ENCODE measurements around the gene SLBP. TPM values are rescaled to one million over a fixed set of nuclear protein-coding genes. Genes with fewer than 3 reads are reported as not detected.
A peak's percentile ranks its signal among the peaks of the same experiment; 100 is the strongest.

SLBP gene
- total RNA-seq, 2 experiments from 2014 or later: 115 to 117 TPM

DNA sequence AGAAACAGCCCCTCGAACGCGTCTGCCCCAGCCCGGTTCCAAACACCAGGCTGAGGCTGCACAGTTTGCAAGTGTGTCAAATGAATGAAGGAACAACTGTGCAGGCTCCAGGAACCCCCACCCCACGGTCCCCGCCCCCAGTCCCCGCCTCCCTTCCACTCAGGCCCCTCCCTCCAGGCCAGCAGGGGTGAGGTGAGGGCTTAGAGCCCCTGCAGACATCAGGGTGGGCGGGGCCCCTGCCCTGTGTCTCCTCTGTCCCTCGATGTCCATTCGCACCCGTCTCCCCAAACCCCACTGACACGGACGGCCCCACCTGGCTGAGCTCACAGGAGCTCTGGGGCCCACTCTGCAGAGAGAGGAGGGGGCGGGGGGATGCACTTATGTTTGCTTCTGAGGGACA, 37.7 kb upstream of the SLBP start:
- H3K27ac Mint-ChIP-seq: no peak overlapping the region
- no peak overlapping the region for H3K4me3 Mint-ChIP-seq
- peaks cover 2% of the 10 kb centered on the region for H3K36me3 Mint-ChIP-seq (ENCODE audit: low read depth)
- no peak for DNase-seq
- H3K9me3 Mint-ChIP-seq: no peaks in the 10 kb centered on the region
- CTCF ChIA-PET: interaction anchor here (7.6 kb wide), 1 partner anchor 59 kb away, joined by 139 read pairs; no protein-coding TSS in a partner anchor
- intact Hi-C loops (cut with micrococcal nuclease): no loop called here
- ATAC-seq: no peak
- TF ChIP-seq, protein P1, sequence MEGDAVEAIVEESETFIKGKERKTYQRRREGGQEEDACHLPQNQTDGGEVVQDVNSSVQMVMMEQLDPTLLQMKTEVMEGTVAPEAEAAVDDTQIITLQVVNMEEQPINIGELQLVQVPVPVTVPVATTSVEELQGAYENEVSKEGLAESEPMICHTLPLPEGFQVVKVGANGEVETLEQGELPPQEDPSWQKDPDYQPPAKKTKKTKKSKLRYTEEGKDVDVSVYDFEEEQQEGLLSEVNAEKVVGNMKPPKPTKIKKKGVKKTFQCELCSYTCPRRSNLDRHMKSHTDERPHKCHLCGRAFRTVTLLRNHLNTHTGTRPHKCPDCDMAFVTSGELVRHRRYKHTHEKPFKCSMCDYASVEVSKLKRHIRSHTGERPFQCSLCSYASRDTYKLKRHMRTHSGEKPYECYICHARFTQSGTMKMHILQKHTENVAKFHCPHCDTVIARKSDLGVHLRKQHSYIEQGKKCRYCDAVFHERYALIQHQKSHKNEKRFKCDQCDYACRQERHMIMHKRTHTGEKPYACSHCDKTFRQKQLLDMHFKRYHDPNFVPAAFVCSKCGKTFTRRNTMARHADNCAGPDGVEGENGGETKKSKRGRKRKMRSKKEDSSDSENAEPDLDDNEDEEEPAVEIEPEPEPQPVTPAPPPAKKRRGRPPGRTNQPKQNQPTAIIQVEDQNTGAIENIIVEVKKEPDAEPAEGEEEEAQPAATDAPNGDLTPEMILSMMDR (IDR thresholded peaks at IDR 0.05): no peak
- POLR2A ChIA-PET: no interaction called here
- H3K27me3 Mint-ChIP-seq: peaks cover 4% of the 10 kb centered on the region
- H3K4me1 Mint-ChIP-seq (ENCODE audit: low read depth): peaks cover 4% of the 10 kb centered on the region

DNA sequence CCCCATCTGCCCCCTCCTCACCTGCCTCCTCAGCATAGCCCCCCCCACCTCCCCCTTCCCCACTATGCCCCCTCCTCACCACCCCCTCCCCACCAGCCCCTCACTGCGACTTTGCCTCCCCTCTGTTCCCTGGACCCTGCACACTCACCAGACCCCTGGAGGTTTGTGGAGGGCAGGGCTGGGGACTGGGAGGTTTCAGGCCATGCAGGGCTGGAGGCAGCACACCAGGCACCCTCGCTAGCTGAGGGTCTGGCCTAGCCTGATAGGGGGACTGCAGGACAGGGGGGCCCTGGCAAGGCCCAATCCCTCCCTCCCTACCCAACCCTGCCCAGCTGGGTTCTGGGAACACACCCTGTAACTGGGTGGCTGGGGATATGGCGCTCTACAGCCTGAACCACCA, 37.3 kb upstream of the SLBP start:
- DNase-seq (no peak), ATAC-seq (no peak)
- TF ChIP-seq, protein P1 (IDR thresholded peaks at IDR 0.05): no peak
- no peak overlapping the region for H3K4me3 Mint-ChIP-seq
- CTCF ChIA-PET: interaction anchor here (1.6 to 7.6 kb wide), 3 partner anchors 23 to 150 kb away, joined by 8 to 139 read pairs (median 28); no protein-coding TSS in a partner anchor
- peaks cover 4% of the 10 kb centered on the region for H3K4me1 Mint-ChIP-seq (ENCODE audit: low read depth)
- H3K9me3 Mint-ChIP-seq: no peaks in the 10 kb centered on the region
- POLR2A ChIA-PET: no interaction called here
- peaks cover 4% of the 10 kb centered on the region for H3K36me3 Mint-ChIP-seq (ENCODE audit: low read depth)
- H3K27ac Mint-ChIP-seq: no peak overlapping the region
- intact Hi-C loops (cut with micrococcal nuclease): no loop called here
- peaks cover 4% of the 10 kb centered on the region for H3K27me3 Mint-ChIP-seq

DNA sequence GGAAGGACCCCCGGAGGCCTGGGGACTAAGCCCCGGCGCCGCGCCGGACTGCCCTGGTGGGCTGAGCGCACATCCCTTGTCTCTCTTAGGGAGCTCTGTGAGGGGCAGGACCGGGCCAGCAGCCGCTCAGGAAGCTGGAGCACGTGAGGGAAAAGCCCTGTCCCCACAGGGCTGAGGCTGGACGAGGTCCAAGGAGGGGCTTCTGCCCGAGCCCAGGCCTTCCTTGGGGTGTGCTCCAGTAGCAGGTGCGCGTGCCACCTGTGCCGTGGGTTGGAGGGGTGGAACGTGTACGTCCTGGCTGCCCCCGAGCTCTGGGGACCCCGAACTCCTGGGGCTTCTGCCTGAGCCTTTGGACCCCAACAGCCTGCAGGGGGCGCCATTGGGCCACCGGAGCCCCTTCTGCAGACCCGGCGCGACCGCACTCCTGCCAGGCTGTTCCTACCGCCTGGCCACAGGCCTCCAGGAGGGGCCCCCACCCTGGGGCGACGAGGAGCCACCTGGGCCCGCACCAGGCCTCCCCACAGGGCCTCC, 36.4 kb upstream of the SLBP start:
- intact Hi-C loops (cut with micrococcal nuclease): no loop called here
- ATAC-seq: peak; percentile 63

DNA sequence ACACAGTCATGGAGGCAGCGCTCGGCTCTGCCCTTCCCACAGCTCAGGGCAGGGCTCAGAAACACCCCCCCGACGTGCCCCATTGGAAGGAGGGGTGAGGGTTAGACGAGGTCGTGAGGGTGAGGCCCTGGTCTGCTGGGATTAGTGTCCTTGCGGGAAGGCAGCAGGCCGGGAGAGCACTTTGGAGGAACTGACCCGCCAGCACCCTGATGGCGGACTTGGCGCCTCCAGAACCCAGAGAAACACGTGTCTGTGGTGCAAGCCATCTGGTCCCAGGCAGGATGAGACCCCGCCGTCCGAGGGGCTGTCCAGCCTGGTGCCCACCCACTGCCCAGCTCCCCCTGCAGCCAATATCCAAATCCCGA, 35.5 kb upstream of the SLBP start:
- ChIA-PET CTCF (interaction anchor here (0.6 to 7.6 kb wide), 15 partner anchors 14 to 491 kb away, joined by 3 to 139 read pairs (median 5); partner anchors contain the start of genes TACC3 and TMEM129), POLR2A (interaction anchor here (0.8 to 2.7 kb wide), 6 partner anchors 10 to 411 kb away, joined by 3 to 15 read pairs (median 4); no protein-coding TSS in a partner anchor)
- intact Hi-C loops (cut with micrococcal nuclease): loop anchor here (1.0 kb wide), 1 partner anchor 63 kb away; no protein-coding TSS in a partner anchor
- no peak overlapping the region for H3K4me3 Mint-ChIP-seq
- ATAC-seq: no peak
- H3K27ac Mint-ChIP-seq: no peak overlapping the region
- no peaks in the 10 kb centered on the region for H3K4me1 Mint-ChIP-seq (ENCODE audit: low read depth)
- H3K9me3 Mint-ChIP-seq: no peaks in the 10 kb centered on the region
- H3K36me3 Mint-ChIP-seq (ENCODE audit: low read depth): peaks cover 12% of the 10 kb centered on the region
- peaks cover 4% of the 10 kb centered on the region for H3K27me3 Mint-ChIP-seq
- TF ChIP-seq, protein P1 (IDR thresholded peaks at IDR 0.05): no peak
- no peak for DNase-seq

More for the DNA sequence above, 36.4 kb upstream of the SLBP start:
- Mint-ChIP-seq H3K4me3 (no peak overlapping the region), H3K27me3 (peaks cover 4% of the 10 kb centered on the region), H3K4me1 (ENCODE audit: low read depth) (peaks cover 4% of the 10 kb centered on the region), H3K9me3 (no peaks in the 10 kb centered on the region), H3K27ac (no peak overlapping the region), H3K36me3 (ENCODE audit: low read depth) (peaks cover 12% of the 10 kb centered on the region)
- TF ChIP-seq, protein P1 (IDR thresholded peaks at IDR 0.05): peak; percentile 77
- DNase-seq: peak; percentile 94
- ChIA-PET POLR2A (interaction anchor here (0.6 to 2.7 kb wide), 5 partner anchors 12 to 124 kb away, joined by 3 to 15 read pairs (median 3); no protein-coding TSS in a partner anchor), CTCF (interaction anchor here (0.7 to 7.6 kb wide), 32 partner anchors 9 to 490 kb away, joined by 3 to 139 read pairs (median 4); partner anchors contain the start of genes NELFA, TACC3 and TMEM129)

Measured in activated CD8-positive, alpha-beta T cell treated with anti-CD3 and anti-CD28 coated beads for 36 hours (primary cell).